OCI-LY7 (cell line): ENCODE data around the gene CHKA. TPM values are rescaled to one million over a fixed set of nuclear protein-coding genes. Genes with fewer than 3 reads are reported as not detected.

ENCODE experiments used
- BruUV-seq: library from RNA; stranded (reverse); fragments of 400-500 nt; replicated peaks from 2 replicates; lab custom pipeline; 2021; lab: Mats Ljungman, UMichigan
- CTCF ChIA-PET: fragments of 300-600 bp; sonication (Branson Sonifier 250); formaldehyde crosslinking; loops from one replicate; lab custom pipeline; 2022; ENCODE audit warnings: antibody characterized with exemption; ENCODE audit not compliant: unreplicated experiment; lab: Charles Lee
- POLR2A ChIA-PET: fragments of 300-600 bp; sonication (Branson Sonifier 250); formaldehyde crosslinking; loops from one replicate; lab custom pipeline; 2022; ENCODE audit warnings: antibody characterized with exemption; lab: Charles Lee
- DNase-seq: peaks from one replicate; pipeline ENCODE4 v3.0.0-alpha.2; 2015; ENCODE audit warnings: low spot score
- H2AFZ ChIP-seq: fragments of 200-600 bp; sonication (generic), shearing (Covaris generic); 2 replicates; pipeline ENCODE4 v1.6.1; 2014; ENCODE audit warnings: mild to moderate bottlenecking, antibody characterized with exemption, low read length, moderate library complexity
- H3K27ac ChIP-seq: fragments of 200-600 bp; sonication (generic); 2 replicates; pipeline ENCODE4 v1.5.1; 2014; ENCODE audit warnings: mixed run types, low read depth, mild to moderate bottlenecking, moderate library complexity, low read length, inconsistent platforms; ENCODE audit not compliant: poor library complexity, severe bottlenecking
- H3K36me3 ChIP-seq: fragments of 200-600 bp; sonication (generic); 2 replicates; pipeline ENCODE4 v1.6.1; 2014; ENCODE audit warnings: mild to moderate bottlenecking, antibody characterized with exemption, low read length, moderate library complexity, mixed read lengths; ENCODE audit not compliant: insufficient read depth
- H3K4me1 ChIP-seq: fragments of 200-600 bp; sonication (generic); 2 replicates; pipeline ENCODE4 v1.5.1; 2014; ENCODE audit warnings: mild to moderate bottlenecking, low read length; ENCODE audit not compliant: insufficient read depth, poor library complexity, severe bottlenecking
- H3K4me2 ChIP-seq: fragments of 200-600 bp; sonication (generic); 2 replicates; pipeline ENCODE4 v1.6.1; 2014; ENCODE audit warnings: mild to moderate bottlenecking, low read length
- H3K4me3 ChIP-seq: fragments of 200-600 bp; sonication (generic); 2 replicates; pipeline ENCODE4 v1.5.1; 2014; ENCODE audit warnings: mild to moderate bottlenecking, low read depth, low read length; ENCODE audit not compliant: poor library complexity, severe bottlenecking
- H3K79me2 ChIP-seq: fragments of 200-600 bp; sonication (generic); 2 replicates; pipeline ENCODE4 v1.6.1; 2016; ENCODE audit warnings: low read depth, mild to moderate bottlenecking, low read length, moderate library complexity, mixed read lengths; ENCODE audit not compliant: insufficient read depth
- H3K9me2 ChIP-seq: fragments of 200-600 bp; sonication (generic); 2 replicates; pipeline ENCODE4 v1.6.1; 2016; ENCODE audit warnings: mild to moderate bottlenecking, low read length, mixed read lengths; ENCODE audit not compliant: insufficient read depth
- H3K9me3 ChIP-seq: fragments of 200-600 bp; sonication (generic); 2 replicates; pipeline ENCODE4 v1.6.1; 2014; ENCODE audit warnings: mild to moderate bottlenecking, mixed run types, low read length, mixed read lengths
- H4K20me1 ChIP-seq: fragments of 200-600 bp; sonication (generic); 2 replicates; pipeline ENCODE4 v1.6.1; 2014; ENCODE audit warnings: mild to moderate bottlenecking, antibody characterized with exemption, low read length, moderate library complexity, mixed read lengths; ENCODE audit not compliant: insufficient read depth
- CTCF ChIP-seq: fragments of 200-600 bp; sonication (generic); conservative IDR thresholded peaks from 2 replicates; pipeline ENCODE4 v1.5.1; 2014; ENCODE audit warnings: mild to moderate bottlenecking, antibody characterized with exemption, low read length, moderate library complexity, mixed read lengths
- EZH2phosphoT487 ChIP-seq: fragments of 200-600 bp; sonication (generic); IDR thresholded peaks from 2 replicates; pipeline ENCODE4 v1.6.1; 2018; ENCODE audit warnings: low read depth, borderline replicate concordance, mild to moderate bottlenecking, mixed run types, antibody characterized with exemption, low read length, moderate library complexity, mixed read lengths
- intact Hi-C: fragments of 100-400 bp; cut with micrococcal nuclease; formaldehyde crosslinking; loops from one replicate; pipeline ENCODE4 v1.10.0; 2022; ENCODE audit not compliant: unreplicated experiment
- total RNA-seq, 2 experiments: library from RNA; depleted of rRNA in 1 of 2; stranded (reverse); fragments of >200 nt in 1 of 2; shearing (Covaris generic) in 1 of 2; gene quantifications; 2 replicates each; pipeline ENCODE4 v1.2.3, GENCODE V29; 2014 to 2022

Gene CHKA
- total RNA-seq, 2 experiments from 2014 or later: 36.1 to 47.2 TPM

GRCh38 chr11:68142441-68143309 lies 21.5 kb upstream of the CHKA start:
- Histone ChIP-seq H3K9me3 (no peaks in the 10 kb centered on the region), H3K4me3 (no peak overlapping the region), H3K27ac (no peak overlapping the region), H4K20me1 (no peaks in the 10 kb centered on the region), H3K9me2 (no peaks in the 10 kb centered on the region), H3K4me1 (peaks cover 7% of the 10 kb centered on the region), H3K79me2 (no peaks in the 10 kb centered on the region), H2AFZ (no peak overlapping the region), H3K4me2 (no peak overlapping the region), H3K36me3 (no peaks in the 10 kb centered on the region)
- no peak for TF ChIP-seq CTCF
- no peak for TF ChIP-seq EZH2phosphoT487
- POLR2A ChIA-PET: interaction anchor here (0.5 to 0.6 kb wide), 2 partner anchors 11 to 59 kb away, joined by 3 read pairs; no protein-coding TSS in a partner anchor
- no peak for DNase-seq
- no TSS peak for BruUV-seq
- CTCF ChIA-PET: no interaction called here
- intact Hi-C loops: no loop called here

- Histone ChIP-seq H2AFZ (no peak overlapping the region), H3K9me2 (no peaks in the 10 kb centered on the region), H3K9me3 (no peaks in the 10 kb centered on the region), H3K4me3 (no peak overlapping the region), H3K27ac (no peak overlapping the region), H3K36me3 (no peaks in the 10 kb centered on the region), H4K20me1 (no peaks in the 10 kb centered on the region), H3K4me2 (no peak overlapping the region), H3K79me2 (no peaks in the 10 kb centered on the region), H3K4me1 (peaks cover 7% of the 10 kb centered on the region)
- TF ChIP-seq CTCF (no peak), EZH2phosphoT487 (no peak)
- no peak for DNase-seq
- ChIA-PET POLR2A (interaction anchor here (0.6 kb wide), 1 partner anchor 60 kb away, joined by 3 read pairs; no protein-coding TSS in a partner anchor), CTCF (no interaction called here)
- intact Hi-C loops: no loop called here
- BruUV-seq: no TSS peak
These were observed 20.8 kb upstream of the CHKA start for GRCh38 chr11:68142028-68142412.
